Endometrial microvascular endothelial cells (primary cell): Measurements from ENCODE around the gene ATG4D. TPM values are rescaled to one million over a fixed set of nuclear protein-coding genes. Genes with fewer than 3 reads are reported as not detected.
"Not testable (repeated sequence)": the region's sequence is repeated elsewhere in the genome, so short reads cannot be mapped to it uniquely, and the experiment has no call there.

Experiments used
- in situ Hi-C: cut with HindIII; loops from 2 replicates; pipeline ENCODE4 v1.10.0; 2017; ENCODE audit warnings: low sequenced_read_pairs, low pct_unique_long_range_greater_than_20kb; ENCODE audit errors: inconsistent ontology term
- total RNA-seq: library from RNA; depleted of rRNA; stranded (reverse); fragments of >200 nt; gene quantifications from one replicate; pipeline ENCODE4 v1.2.3, GENCODE V29; 2015; ENCODE audit errors: inconsistent ontology term

Gene ATG4D
- total RNA-seq, 1 donor from 2014 or later = 31.9 TPM

DNA sequence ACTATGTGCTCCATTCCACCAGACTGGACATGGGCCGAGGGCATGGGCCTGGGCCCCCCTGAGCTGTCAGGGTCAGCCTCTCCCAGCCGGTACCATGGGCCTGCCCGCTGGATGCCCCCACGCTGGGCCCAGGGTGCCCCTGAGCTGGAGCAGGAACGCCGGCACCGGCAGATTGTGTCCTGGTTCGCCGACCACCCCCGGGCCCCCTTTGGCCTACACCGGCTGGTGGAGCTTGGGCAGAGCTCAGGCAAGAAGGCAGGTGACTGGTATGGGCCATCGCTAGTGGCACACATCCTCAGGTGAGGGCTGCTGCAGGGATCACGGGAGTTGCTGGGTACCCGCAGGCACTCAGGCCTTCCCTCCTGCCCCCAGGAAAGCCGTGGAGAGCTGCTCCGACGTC lies 3.1 kb downstream of the ATG4D start:
- in situ Hi-C loops = no loop called here

- in situ Hi-C loops = no loop called here
These were observed 5.1 kb downstream of the ATG4D start for GRCh38 chr19:10548746-10549276.

DNA sequence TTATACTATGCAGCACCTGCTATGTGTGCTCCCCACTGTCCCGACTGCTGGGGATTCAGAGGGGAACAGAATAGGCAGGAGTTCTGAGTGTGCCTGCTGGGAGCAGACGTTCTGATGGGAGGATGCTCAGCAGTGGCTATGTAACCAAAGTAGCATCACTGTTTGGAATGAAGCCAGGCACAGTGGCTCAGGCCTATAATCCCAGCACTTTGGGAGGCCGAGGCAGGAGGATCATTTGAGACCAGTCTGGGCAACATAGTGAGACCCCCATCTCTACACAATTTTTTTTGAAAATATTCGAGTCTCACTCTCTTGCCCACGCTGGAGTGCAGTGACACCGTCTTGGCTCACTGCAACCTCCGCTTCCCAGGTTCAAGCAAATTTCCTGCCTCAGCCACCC lies 6.0 kb downstream of the ATG4D start:
- in situ Hi-C loops = no loop called here

GRCh38 chr19:10550336-10550735 lies 6.6 kb downstream of the ATG4D start:
- in situ Hi-C loops = no loop called here

GRCh38 chr19:10551006-10551405 lies 7.3 kb downstream of the ATG4D start:
- in situ Hi-C loops = not testable (repeated sequence)

GRCh38 chr19:10551698-10552301 lies 8.1 kb downstream of the ATG4D start:
- in situ Hi-C loops = no loop called here

GRCh38 chr19:10552510-10553053 lies 8.9 kb downstream of the ATG4D start:
- in situ Hi-C loops = no loop called here

GRCh38 chr19:10553087-10553667 lies 9.5 kb downstream of the ATG4D start:
- in situ Hi-C loops = no loop called here

GRCh38 chr19:10553943-10554381 lies 10.3 kb downstream of the ATG4D start:
- in situ Hi-C loops = no loop called here

DNA sequence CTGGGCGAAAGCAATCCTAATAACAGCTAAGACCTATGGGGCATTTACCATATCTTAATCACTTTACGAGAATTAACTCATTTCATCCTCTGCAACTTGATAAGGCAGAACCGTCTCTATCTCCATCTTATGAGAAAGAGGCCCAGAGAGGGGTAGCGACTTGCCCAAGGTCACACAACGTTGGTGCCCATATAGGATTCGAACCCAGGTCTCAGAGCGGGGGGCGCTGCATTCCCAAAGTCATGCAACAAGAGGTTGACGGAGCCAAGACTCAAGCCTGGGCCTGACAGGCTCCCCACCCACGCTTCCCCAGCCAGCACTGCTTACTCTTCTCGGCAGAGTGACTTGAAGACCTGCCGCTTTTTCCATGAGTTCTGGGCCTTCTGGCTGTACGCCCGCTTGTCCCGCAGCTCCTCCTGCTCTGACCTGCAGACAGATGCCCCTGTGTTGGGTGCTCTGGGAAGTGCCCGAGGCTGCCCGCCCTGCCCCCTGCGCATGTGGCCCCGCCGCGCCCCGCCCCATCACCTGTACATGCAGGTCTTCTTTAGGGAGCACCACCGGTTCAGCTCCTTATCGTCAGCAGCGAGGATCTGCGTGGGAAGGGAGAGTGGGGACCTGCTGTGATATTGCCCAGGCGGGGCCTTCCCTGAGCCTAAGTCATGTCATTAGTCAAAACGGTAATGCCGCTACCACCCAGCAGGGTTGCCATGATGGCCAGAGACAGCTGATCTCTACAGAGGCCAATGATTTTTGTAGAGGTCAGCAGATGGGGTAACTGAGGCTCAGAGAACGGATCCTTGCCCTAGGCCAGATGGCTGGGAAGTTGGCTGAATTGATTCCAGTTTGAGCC lies 11.3 kb downstream of the ATG4D start:
- in situ Hi-C loops = no loop called here

DNA sequence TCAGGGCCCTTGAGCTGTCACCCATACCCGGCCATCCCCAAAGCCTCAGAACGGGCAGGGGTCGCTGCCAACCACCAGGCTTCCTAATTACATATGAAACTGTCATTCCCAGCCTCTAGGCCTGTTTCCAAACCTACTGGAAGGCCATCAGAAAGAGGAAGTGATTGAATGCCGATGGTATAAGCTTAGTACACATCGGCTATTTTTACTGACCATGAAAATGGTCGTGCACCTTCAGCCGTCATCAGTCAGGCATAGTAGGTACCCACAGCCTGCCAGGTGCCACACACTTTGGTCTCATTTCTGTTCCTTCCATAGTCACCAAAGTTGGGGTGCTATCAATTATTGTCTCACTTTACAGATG lies 11.9 kb downstream of the ATG4D start:
- in situ Hi-C loops = no loop called here

DNA sequence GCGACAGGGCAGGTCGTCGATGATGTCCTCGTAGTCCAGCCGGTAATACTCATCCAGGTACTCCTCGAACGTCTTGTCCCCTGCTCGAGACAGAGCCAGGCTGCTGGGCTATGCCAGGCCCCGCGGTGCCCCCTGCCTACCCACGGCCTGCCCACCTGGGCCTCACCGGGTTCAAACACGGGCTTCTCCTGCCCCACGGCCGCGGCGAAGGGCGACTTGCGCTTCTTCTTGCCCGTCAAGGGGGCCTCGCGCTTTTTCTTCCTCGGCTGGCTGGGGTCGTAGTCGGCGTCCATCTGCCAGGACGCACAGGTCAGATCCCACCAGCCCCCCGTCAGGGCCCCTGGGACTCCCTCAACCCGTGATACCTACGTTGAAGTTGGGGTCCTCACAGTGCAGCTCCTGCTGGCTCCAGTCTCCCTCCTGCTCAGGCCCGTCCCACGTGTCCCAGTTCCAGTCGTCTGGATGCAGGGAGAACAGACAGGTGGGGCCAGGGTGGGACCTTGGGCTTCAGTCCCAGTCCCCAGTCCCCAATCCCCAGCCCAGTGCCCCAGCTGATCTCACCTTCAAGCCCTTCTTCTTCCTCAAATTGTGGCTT lies 14.0 kb downstream of the ATG4D start:
- in situ Hi-C loops = no loop called here

DNA sequence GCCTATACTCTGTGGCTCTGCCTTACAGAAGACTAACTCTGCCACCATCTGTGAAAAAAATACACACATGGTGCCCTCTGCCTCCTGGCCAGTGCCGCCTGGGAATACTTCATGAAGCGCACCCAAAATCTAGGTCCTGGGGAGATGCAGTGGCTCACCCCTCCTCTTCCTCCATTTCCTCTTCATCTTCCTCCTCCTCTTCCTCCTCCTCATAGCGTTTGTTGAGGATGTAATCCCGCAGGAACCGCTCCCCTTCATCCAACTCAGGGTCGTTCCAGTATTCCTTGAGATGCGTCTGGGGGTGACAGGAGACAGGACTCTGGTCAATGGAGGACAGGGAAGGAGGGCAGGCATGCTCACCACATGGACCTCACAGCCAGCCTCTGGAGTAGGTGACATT lies 16.4 kb downstream of the ATG4D start:
- in situ Hi-C loops = no loop called here

- in situ Hi-C loops = no loop called here
These were observed 18.9 kb downstream of the ATG4D start for GRCh38 chr19:10562609-10563008.

DNA sequence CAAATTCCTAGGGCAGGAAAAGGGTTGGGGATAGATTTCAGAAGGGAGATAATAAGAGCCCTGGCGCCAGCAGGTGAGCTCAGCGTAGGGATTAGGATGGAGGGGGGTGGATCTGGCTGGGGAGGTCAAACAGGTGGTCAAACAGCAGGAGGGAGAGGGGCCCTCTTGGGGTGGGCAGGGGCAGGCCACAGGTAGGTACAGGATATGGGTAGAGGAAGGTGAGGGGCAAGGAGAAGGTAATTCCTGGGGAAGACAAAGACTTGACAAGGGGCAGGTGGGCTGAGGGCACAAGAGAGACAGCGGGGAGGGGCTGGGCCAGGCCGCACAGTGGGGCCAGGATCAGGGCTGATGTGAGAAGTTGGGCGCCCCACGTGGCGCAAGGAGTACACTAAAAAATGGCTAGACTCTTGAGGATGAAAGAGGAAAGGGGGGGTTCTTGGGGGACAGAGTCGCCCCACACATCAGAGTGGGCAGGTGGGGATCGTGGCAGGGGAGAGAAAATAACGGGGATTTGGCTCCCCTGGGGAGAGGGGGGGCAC lies 21.4 kb downstream of the ATG4D start:
- in situ Hi-C loops = no loop called here

- in situ Hi-C loops = no loop called here
These were observed 22.1 kb downstream of the ATG4D start, which contains the start of gene KRI1 for GRCh38 chr19:10565567-10566407. KRI1 (minus strand) TSS chr19:10566010; CDS start chr19:10565999, 11 bp downstream.

- in situ Hi-C loops = no loop called here
These were observed 22.6 kb downstream of the ATG4D start for GRCh38 chr19:10566408-10566657.

DNA sequence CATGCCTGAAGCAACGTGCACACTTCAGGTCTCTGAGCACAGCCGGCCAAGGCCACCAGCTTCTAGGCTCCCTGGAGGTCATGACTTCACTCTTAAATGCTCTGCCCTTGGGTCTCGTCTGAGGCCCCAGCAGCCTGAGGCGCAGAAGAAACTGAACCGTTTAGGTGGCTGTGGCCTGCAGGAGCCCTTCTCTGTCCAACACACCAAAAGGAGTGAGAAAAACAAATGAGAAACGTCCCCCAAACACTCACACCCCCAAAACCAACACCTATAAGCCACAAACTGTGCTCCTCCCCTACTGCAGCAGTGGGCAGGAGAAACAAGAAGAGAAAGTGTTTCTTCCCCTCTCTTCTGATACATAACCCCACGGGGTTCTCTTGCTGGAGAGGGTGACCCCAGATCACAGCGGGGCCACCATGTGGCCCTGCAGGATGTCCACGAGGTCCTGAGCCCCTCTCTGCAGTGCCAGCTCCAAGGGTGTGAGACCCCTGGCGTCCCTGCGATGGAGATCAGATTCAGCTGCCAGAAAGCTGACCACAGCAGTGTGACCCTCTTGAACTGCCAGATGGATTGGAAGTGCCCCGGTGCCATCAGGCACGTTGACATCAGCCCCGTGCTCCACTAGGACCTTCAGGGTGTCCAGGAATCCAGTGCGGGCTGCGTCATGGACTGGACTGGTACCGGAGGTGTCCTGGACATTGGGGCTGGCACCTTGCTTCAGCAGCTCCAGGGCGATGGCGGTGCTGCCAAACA lies 23.1 kb downstream of the ATG4D start:
- in situ Hi-C loops = no loop called here
